A673 (cell line): ENCODE results near the gene DNAJC1.

ENCODE experiments used
- EZH2 ChIP-seq: fragments of 200-600 bp; sonication (generic); IDR thresholded peaks from 2 replicates; pipeline ENCODE4 v1.6.1; 2017; ENCODE audit warnings: borderline replicate concordance, low read depth, mild to moderate bottlenecking, mixed read lengths, antibody characterized with exemption, low read length; ENCODE audit not compliant: poor library complexity, severe bottlenecking
- TF ChIP-seq, protein P1 (sequence below): fragments of 300-800, 200-600 bp; sonication (generic); conservative IDR thresholded peaks from 2 replicates; pipeline ENCODE4 v1.5.1; 2017; ENCODE audit warnings: low read depth, mild to moderate bottlenecking, antibody characterized with exemption, low read length, moderate library complexity, mixed read lengths

DNA sequence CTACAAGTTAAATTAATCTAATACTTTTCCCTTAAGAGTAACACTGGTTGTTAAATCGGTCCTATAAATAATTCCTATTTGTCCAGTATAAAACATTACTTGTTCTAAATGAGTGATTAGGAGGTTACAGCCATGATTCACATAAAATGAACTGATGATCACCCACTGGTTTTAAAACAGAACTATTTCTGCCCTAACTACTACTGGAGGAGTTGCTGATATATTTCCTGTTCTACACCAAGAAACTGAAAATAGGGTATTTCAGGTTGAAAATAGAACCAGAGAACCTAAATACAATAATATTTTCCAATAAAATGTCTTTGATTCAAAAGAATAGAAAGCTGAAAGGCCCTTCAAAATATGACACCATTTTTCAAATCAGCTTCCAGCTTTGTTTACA is 30.9 kb downstream of the DNAJC1 start:
- TF ChIP-seq, protein P1, sequence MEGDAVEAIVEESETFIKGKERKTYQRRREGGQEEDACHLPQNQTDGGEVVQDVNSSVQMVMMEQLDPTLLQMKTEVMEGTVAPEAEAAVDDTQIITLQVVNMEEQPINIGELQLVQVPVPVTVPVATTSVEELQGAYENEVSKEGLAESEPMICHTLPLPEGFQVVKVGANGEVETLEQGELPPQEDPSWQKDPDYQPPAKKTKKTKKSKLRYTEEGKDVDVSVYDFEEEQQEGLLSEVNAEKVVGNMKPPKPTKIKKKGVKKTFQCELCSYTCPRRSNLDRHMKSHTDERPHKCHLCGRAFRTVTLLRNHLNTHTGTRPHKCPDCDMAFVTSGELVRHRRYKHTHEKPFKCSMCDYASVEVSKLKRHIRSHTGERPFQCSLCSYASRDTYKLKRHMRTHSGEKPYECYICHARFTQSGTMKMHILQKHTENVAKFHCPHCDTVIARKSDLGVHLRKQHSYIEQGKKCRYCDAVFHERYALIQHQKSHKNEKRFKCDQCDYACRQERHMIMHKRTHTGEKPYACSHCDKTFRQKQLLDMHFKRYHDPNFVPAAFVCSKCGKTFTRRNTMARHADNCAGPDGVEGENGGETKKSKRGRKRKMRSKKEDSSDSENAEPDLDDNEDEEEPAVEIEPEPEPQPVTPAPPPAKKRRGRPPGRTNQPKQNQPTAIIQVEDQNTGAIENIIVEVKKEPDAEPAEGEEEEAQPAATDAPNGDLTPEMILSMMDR: no peak
- no peak for TF ChIP-seq EZH2
